22Rv1 (cell line): ENCODE results near the gene LRIT3.

Experiments used
- ZFX ChIP-seq: fragments of 450-650 bp; IDR thresholded peaks from 2 replicates; pipeline ENCODE4 v1.6.1; 2017; ENCODE audit warnings: antibody characterized with exemption, borderline replicate concordance
- TF ChIP-seq, protein P1 (sequence below): fragments of 450-650 bp; IDR thresholded peaks from 2 replicates; pipeline ENCODE4 v1.5.1; 2017; ENCODE audit warnings: mild to moderate bottlenecking

DNA sequence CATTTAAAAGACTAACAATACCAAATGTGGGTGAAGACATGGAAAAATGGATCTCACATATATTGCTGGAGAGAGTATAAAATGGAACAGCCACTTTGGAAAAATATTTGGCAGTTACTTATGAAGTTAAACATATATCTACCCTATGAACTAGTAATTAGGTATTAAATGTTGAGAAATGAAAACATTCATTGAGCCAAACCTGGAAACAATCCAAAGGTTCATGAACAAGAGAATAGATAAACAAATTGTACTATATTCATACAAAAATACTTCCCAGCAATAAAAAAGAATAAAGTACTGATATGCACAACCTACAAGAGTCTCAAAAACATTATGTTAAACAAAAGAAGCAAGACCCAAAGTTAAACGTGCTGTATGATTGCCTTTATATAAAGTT is 60.8 kb downstream of the LRIT3 start:
- TF ChIP-seq, protein P1, sequence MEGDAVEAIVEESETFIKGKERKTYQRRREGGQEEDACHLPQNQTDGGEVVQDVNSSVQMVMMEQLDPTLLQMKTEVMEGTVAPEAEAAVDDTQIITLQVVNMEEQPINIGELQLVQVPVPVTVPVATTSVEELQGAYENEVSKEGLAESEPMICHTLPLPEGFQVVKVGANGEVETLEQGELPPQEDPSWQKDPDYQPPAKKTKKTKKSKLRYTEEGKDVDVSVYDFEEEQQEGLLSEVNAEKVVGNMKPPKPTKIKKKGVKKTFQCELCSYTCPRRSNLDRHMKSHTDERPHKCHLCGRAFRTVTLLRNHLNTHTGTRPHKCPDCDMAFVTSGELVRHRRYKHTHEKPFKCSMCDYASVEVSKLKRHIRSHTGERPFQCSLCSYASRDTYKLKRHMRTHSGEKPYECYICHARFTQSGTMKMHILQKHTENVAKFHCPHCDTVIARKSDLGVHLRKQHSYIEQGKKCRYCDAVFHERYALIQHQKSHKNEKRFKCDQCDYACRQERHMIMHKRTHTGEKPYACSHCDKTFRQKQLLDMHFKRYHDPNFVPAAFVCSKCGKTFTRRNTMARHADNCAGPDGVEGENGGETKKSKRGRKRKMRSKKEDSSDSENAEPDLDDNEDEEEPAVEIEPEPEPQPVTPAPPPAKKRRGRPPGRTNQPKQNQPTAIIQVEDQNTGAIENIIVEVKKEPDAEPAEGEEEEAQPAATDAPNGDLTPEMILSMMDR = no peak
- no peak for TF ChIP-seq ZFX
